T-cell (primary cell): ENCODE measurements around the gene UBE3A. TPM values are rescaled to one million over a fixed set of nuclear protein-coding genes. Genes with fewer than 3 reads are reported as not detected.

Experiments used
- ATAC-seq, 4 experiments: fragments of 200-7000 bp in 3 of 4; fragments of 150-1000 bp in 1 of 4; cut with Tn5 transposase; replicated peaks in 1 of 4; 1 replicate in 3 of 4; 2 replicates in 1 of 4; pipeline ENCODE4 v1.10.0; 2021; ENCODE audit warnings: moderate library complexity in 3 of 4, mild to moderate bottlenecking in 2 of 4, moderate number of reproducible peaks in 1 of 4
- CTCF ChIA-PET, 2 donors: fragments of 300-600 bp; sonication (Branson Sonifier 250); formaldehyde crosslinking; loops; one replicate each; lab custom pipeline; 2022; ENCODE audit warnings: antibody characterized with exemption in 2 of 2; lab: Charles Lee
- POLR2A ChIA-PET, 2 donors: fragments of 300-600 bp; sonication (Branson Sonifier 250); formaldehyde crosslinking; loops; one replicate each; lab custom pipeline; 2022; ENCODE audit warnings: antibody characterized with exemption in 2 of 2; lab: Charles Lee
- DNase-seq, 35 experiments: peaks; one replicate each; pipeline versions ENCODE4 v3.0.0 to v3.0.0-alpha.2; 2013 to 2023
- H3K27ac ChIP-seq: one replicate; pipeline ENCODE4 v1.5.1; 2013; ENCODE audit warnings: low read length
- H3K27me3 ChIP-seq, 2 experiments: replicated peaks in 1 of 2; 1 replicate in 1 of 2; 2 replicates in 1 of 2; pipeline versions ENCODE4 v1.6.1 to v1.7.0; 2013; ENCODE audit warnings: low read length in 1 of 2, mixed read lengths in 1 of 2; ENCODE audit not compliant: control insufficient read depth in 2 of 2, insufficient read depth in 2 of 2; ENCODE audit errors: extremely low read depth in 1 of 2
- H3K36me3 ChIP-seq, 2 donors: 1 replicate in 1 of 2; 2 replicates in 1 of 2; pipeline versions ENCODE4 v1.6.1 to v1.7.0; 2013; ENCODE audit warnings: low read length in 1 of 2; ENCODE audit not compliant: control insufficient read depth in 2 of 2, insufficient read depth in 1 of 2; ENCODE audit errors: extremely low read depth in 1 of 2
- H3K4me1 ChIP-seq, 2 experiments: 1 replicate in 1 of 2; 2 replicates in 1 of 2; pipeline versions ENCODE4 v1.6.1 to v1.7.0; 2013; ENCODE audit warnings: low read length in 2 of 2, mixed read lengths in 1 of 2; ENCODE audit not compliant: insufficient read depth in 2 of 2, control insufficient read depth in 1 of 2; ENCODE audit errors: extremely low read depth in 1 of 2
- H3K4me3 ChIP-seq, 2 donors: 1 replicate in 1 of 2; 2 replicates in 1 of 2; pipeline versions ENCODE4 v1.5.1 to v1.7.0; 2013; ENCODE audit warnings: mild to moderate bottlenecking in 2 of 2, low read length in 1 of 2, moderate library complexity in 1 of 2; ENCODE audit not compliant: control insufficient read depth in 1 of 2; ENCODE audit errors: extremely low read depth in 1 of 2
- H3K9me3 ChIP-seq: 2 replicates; pipeline ENCODE4 v1.7.0; 2013
- H3K27ac Mint-ChIP-seq, 2 donors: one replicate each; pipeline ENCODE4 v1.8.0; 2020 to 2021; ENCODE audit warnings: mild to moderate bottlenecking in 2 of 2, mixed read lengths in 2 of 2
- H3K27me3 Mint-ChIP-seq, 2 donors: one replicate each; pipeline ENCODE4 v1.8.0; 2021 to 2022; ENCODE audit warnings: mixed read lengths in 2 of 2
- H3K36me3 Mint-ChIP-seq: one replicate; pipeline ENCODE4 v1.8.0; 2021; ENCODE audit warnings: mixed read lengths
- H3K4me1 Mint-ChIP-seq, 3 donors: one replicate each; pipeline ENCODE4 v1.8.0; 2020 to 2022; ENCODE audit warnings: mixed read lengths in 3 of 3, mild to moderate bottlenecking in 1 of 3
- H3K4me3 Mint-ChIP-seq, 3 donors: one replicate each; pipeline ENCODE4 v1.8.0; 2020 to 2022; ENCODE audit warnings: mild to moderate bottlenecking in 3 of 3, mixed read lengths in 3 of 3, moderate library complexity in 3 of 3
- H3K9me3 Mint-ChIP-seq, 3 donors: one replicate each; pipeline ENCODE4 v1.8.0; 2020 to 2022; ENCODE audit warnings: mixed read lengths in 3 of 3
- WGBS: methylation state at CpG from one replicate; pipeline ENCODE4 v1.1.5; 2013; ENCODE audit warnings: missing lambda C conversion rate; ENCODE audit not compliant: insufficient coverage; 5-methylcytosine and 5-hydroxymethylcytosine counted together
- total RNA-seq, 35 experiments: library from RNA in 6 of 35; stranded (reverse) in 6 of 35; fragments of 120-200 nt in 1 of 35; gene quantifications; one replicate each; pipeline versions ENCODE4 v1.2.1 to v1.2.4 and lab custom pipeline; 2013 to 2026

The UBE3A gene
- total RNA-seq, 5 donors from 2014 or later (not counting 1 experiment from before 2014, with no cell fraction given): 115 to 119 (median 118) TPM

DNA sequence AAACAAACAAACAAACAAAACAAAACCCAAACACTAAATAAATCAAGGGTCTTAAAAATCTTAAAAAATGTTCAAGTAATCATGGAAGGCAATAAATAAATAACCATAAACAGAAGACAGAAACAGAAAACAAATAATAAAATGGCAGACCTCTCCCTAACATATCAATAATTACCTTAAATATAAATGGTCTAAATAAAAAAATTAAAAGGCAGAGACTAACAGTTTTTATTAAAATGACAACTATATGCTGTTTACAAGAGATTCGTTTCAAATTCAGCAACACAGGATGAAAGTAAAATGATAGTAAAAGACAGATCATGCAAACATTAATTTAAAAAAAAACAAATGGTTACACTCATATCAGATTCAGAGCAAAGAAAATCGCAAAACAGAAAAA, 91.1 kb downstream of the UBE3A start:
- peaks cover 6 to 34% (median 14%) of the 10 kb centered on the region in 3 donors for H3K9me3 Mint-ChIP-seq
- peaks cover 7% of the 10 kb centered on the region for H3K9me3 ChIP-seq
- ChIA-PET POLR2A (no interaction called here), CTCF (no interaction called here)
- H3K27ac ChIP-seq: no peak overlapping the region
- no peak for ATAC-seq
- H3K4me1 ChIP-seq: no peaks in the 10 kb centered on the region
- peaks cover 0 to 6% (median 5%) of the 10 kb centered on the region in 3 donors for H3K4me1 Mint-ChIP-seq
- H3K27me3 Mint-ChIP-seq: no peaks in the 10 kb centered on the region
- no peak overlapping the region for H3K4me3 Mint-ChIP-seq
- no peak for DNase-seq
- no peak overlapping the region for H3K27ac Mint-ChIP-seq
- no peak overlapping the region for H3K4me3 ChIP-seq
- no CpG with 5 or more reads among the region's 2 CpGs for WGBS
- peaks cover 5 to 22% of the 10 kb centered on the region in 2 donors for H3K36me3 ChIP-seq
- peaks cover 79% of the 10 kb centered on the region for H3K36me3 Mint-ChIP-seq
- no peaks in the 10 kb centered on the region for H3K27me3 ChIP-seq

DNA sequence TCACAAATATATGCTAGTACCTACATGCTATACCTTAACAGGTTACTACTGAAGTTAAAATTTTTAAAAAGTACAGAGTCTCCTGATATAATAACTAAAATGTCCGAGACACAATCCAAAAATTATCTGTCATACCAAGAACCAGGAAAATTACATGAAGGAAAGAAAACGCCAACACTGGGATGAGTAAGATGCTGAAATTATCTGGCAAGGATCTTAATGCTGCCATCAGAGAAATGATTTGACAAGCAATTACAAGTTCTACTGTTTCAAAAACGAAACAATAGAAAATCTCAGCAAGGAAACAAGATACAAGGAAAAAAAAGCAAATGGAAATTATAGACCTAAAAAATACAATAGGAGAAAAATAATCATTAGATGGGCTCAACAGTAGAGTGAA, 92.5 kb downstream of the UBE3A start:
- H3K4me3 ChIP-seq: no peak overlapping the region
- H3K9me3 ChIP-seq: peaks cover 7% of the 10 kb centered on the region
- peaks cover 82% of the 10 kb centered on the region for H3K36me3 Mint-ChIP-seq
- H3K27ac Mint-ChIP-seq: no peak overlapping the region
- no peaks in the 10 kb centered on the region for H3K4me1 ChIP-seq
- H3K4me1 Mint-ChIP-seq: peaks cover 0 to 6% (median 5%) of the 10 kb centered on the region in 3 donors
- ATAC-seq: no peak
- no CpG with 5 or more reads among the region's 3 CpGs for WGBS
- POLR2A ChIA-PET: interaction anchor here in 1 of 2 donors (0.7 kb wide), 1 partner anchor 23 kb away, joined by 3 read pairs; no protein-coding TSS in a partner anchor
- H3K36me3 ChIP-seq: peaks cover 4 to 22% of the 10 kb centered on the region in 2 donors
- CTCF ChIA-PET: interaction anchor here in 1 of 2 donors (0.6 kb wide), 1 partner anchor 60 kb away, joined by 5 read pairs; no protein-coding TSS in a partner anchor
- no peak for DNase-seq
- no peak overlapping the region for H3K27ac ChIP-seq
- H3K4me3 Mint-ChIP-seq: no peak overlapping the region
- no peaks in the 10 kb centered on the region for H3K27me3 ChIP-seq
- no peaks in the 10 kb centered on the region for H3K27me3 Mint-ChIP-seq
- H3K9me3 Mint-ChIP-seq: peaks cover 6 to 34% (median 14%) of the 10 kb centered on the region in 3 donors

DNA sequence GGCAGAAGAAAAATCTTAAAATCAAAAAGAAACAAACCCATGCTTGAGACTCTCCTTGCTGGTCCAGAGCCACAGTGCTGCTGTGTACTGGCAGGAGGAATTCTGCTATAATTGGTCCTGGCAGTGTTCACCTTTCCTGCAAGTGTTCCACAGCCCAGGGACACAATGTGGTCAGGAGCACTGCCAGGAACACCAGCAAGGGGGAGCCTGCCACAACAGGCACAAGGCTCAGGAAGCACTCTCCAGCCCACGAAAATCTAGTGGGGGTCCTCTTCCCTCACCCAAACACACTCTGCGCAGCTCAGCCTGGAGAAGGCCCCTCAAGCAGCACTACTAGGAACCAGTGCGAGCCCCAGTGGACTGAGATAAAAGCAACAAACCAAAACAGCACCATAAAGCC, 92.9 kb downstream of the UBE3A start:
- Mint-ChIP-seq H3K36me3 (peaks cover 78% of the 10 kb centered on the region), H3K4me3 (no peak overlapping the region), H3K4me1 (peaks cover 0 to 6% (median 5%) of the 10 kb centered on the region in 3 donors), H3K27ac (no peak overlapping the region), H3K27me3 (no peaks in the 10 kb centered on the region), H3K9me3 (peaks cover 6 to 30% (median 12%) of the 10 kb centered on the region in 3 donors)
- 87% methylated on average over 3 of the region's 3 CpGs for WGBS
- H3K27me3 ChIP-seq: no peaks in the 10 kb centered on the region
- H3K4me1 ChIP-seq: no peaks in the 10 kb centered on the region
- H3K9me3 ChIP-seq: peaks cover 7% of the 10 kb centered on the region
- ATAC-seq (no peak), DNase-seq (no peak)
- peaks cover 0 to 21% of the 10 kb centered on the region in 2 donors for H3K36me3 ChIP-seq
- CTCF ChIA-PET: interaction anchor here in 1 of 2 donors (0.6 kb wide), 1 partner anchor 60 kb away, joined by 5 read pairs; no protein-coding TSS in a partner anchor
- no peak overlapping the region for H3K27ac ChIP-seq
- H3K4me3 ChIP-seq: no peak overlapping the region
- POLR2A ChIA-PET: interaction anchor here in 1 of 2 donors (0.7 kb wide), 1 partner anchor 23 kb away, joined by 3 read pairs; no protein-coding TSS in a partner anchor

GRCh38 chr15:25342629-25343028, 96.2 kb downstream of the UBE3A start:
- Mint-ChIP-seq H3K36me3 (peaks cover 73% of the 10 kb centered on the region), H3K4me1 (peaks cover 0 to 6% (median 5%) of the 10 kb centered on the region in 3 donors), H3K27me3 (no peaks in the 10 kb centered on the region), H3K27ac (no peak overlapping the region), H3K4me3 (no peak overlapping the region), H3K9me3 (peaks cover 4 to 11% (median 6%) of the 10 kb centered on the region in 3 donors)
- Histone ChIP-seq H3K27ac (no peak overlapping the region), H3K4me1 (no peaks in the 10 kb centered on the region), H3K36me3 (peaks cover 0 to 30% of the 10 kb centered on the region in 2 donors), H3K4me3 (no peak overlapping the region), H3K9me3 (no peaks in the 10 kb centered on the region), H3K27me3 (no peaks in the 10 kb centered on the region)
- ATAC-seq (no peak), DNase-seq (no peak)
- WGBS: 100% methylated on average over 1 of the region's 3 CpGs
- ChIA-PET POLR2A (interaction anchor here in 1 of 2 donors (0.7 kb wide), 1 partner anchor 93 kb away, joined by 5 read pairs; no protein-coding TSS in a partner anchor), CTCF (no interaction called here)

DNA sequence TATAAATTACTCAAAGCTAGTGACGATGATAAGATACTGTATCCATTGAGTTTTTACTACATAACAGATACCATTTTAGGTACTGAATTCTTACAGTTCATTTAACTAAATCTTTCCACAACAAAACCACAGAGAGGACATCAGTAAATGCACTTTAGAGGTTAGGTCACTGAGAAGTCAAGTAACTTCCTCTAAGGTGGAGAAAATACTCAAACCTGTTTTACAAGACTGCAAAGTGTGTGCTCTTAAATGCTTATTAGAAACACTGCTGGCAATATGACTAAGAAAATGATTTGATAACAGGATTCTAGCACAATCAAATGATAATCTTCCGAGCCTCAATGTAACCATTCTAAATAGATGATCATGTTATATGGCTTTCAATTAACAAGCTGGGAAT, 99.4 kb downstream of the UBE3A start:
- peaks cover 3% of the 10 kb centered on the region for H3K9me3 ChIP-seq
- Mint-ChIP-seq H3K36me3 (peaks cover 77% of the 10 kb centered on the region), H3K27ac (no peak overlapping the region), H3K4me1 (peaks cover 0 to 3% (median 0%) of the 10 kb centered on the region in 3 donors), H3K9me3 (peaks cover 9 to 23% (median 11%) of the 10 kb centered on the region in 3 donors), H3K27me3 (no peaks in the 10 kb centered on the region), H3K4me3 (no peak overlapping the region)
- no peaks in the 10 kb centered on the region for H3K27me3 ChIP-seq
- ATAC-seq (no peak), DNase-seq (no peak)
- POLR2A ChIA-PET: no interaction called here
- WGBS: no CpG with 5 or more reads among the region's 2 CpGs
- H3K4me1 ChIP-seq: no peaks in the 10 kb centered on the region
- H3K27ac ChIP-seq: no peak overlapping the region
- CTCF ChIA-PET: no interaction called here
- H3K4me3 ChIP-seq: no peak overlapping the region
- peaks cover 0 to 31% of the 10 kb centered on the region in 2 donors for H3K36me3 ChIP-seq

- WGBS: 100% methylated on average over 4 of the region's 4 CpGs
- H3K4me1 ChIP-seq: no peaks in the 10 kb centered on the region
- peaks cover 0 to 27% of the 10 kb centered on the region in 2 donors for H3K36me3 ChIP-seq
- H3K27ac ChIP-seq: no peak overlapping the region
- H3K27ac Mint-ChIP-seq: no peak overlapping the region
- peaks cover 3% of the 10 kb centered on the region for H3K9me3 ChIP-seq
- H3K9me3 Mint-ChIP-seq: peaks cover 13 to 23% (median 18%) of the 10 kb centered on the region in 3 donors
- H3K27me3 ChIP-seq: no peaks in the 10 kb centered on the region
- CTCF ChIA-PET: no interaction called here
- DNase-seq: no peak
- no peak for ATAC-seq
- H3K4me3 Mint-ChIP-seq: no peak overlapping the region
- peaks cover 0 to 2% (median 0%) of the 10 kb centered on the region in 3 donors for H3K4me1 Mint-ChIP-seq
- H3K36me3 Mint-ChIP-seq: peaks cover 84% of the 10 kb centered on the region
- POLR2A ChIA-PET: no interaction called here
- H3K27me3 Mint-ChIP-seq: no peaks in the 10 kb centered on the region
- H3K4me3 ChIP-seq: no peak overlapping the region
These were observed 103.5 kb downstream of the UBE3A start for GRCh38 chr15:25335279-25335678.
